ENCODE measurements around the gene TOMM40L. TPM values are rescaled to one million over a fixed set of nuclear protein-coding genes. Genes with fewer than 3 reads are reported as not detected.
"Not testable (repeated sequence)": the region's sequence is repeated elsewhere in the genome, so short reads cannot be mapped to it uniquely, and the experiment has no call there.

Gene TOMM40L
- total RNA-seq, 1 donor from 2014 or later: 11.6 TPM

GRCh38 chr1:161238039-161238473 lies 12.2 kb downstream of the TOMM40L start, which contains the start of gene NR1I3:
Gene NR1I3, minus strand, starts transcription at chr1:161238203. Its CDS starts 1,638 bp downstream, at chr1:161236565.
- Histone ChIP-seq H3K36me3 (no peaks in the 10 kb centered on the region), H3K27ac (no peak within 1 kb of the TSS), H3K9me3 (no peaks in the 10 kb centered on the region), H3K27me3 (no peaks in the 10 kb centered on the region), H3K4me1 (no peaks in the 10 kb centered on the region), H3K4me3 (no peak within 1 kb of the TSS)
- ATAC-seq (no peak), DNase-seq (no peak)
- TF ChIP-seq CTCF (IDR thresholded peaks at IDR 0.05): no peak
- intact Hi-C loops (cut with DNase I): no loop called here

DNA sequence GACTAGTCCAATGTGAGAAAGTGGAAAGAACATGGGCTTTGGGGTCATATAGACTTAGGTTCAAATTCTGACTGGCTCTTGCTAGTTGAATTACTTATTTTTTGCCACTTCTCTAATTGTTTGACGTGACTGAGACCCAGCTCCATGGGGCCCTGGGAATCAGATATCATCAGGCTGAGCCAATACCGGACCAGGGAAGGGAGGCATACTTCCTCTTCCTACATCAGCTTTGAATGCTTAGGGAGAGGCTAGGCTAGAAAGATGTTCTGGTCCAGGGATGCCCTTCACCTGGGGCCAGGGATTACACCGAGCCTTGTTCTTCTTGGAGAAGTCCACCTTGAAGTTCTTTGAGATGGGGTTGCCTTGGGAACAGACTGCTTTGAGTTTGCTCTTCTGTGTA lies 15.8 kb downstream of the TOMM40L start:
- no peak for ATAC-seq
- H3K4me1 ChIP-seq: no peaks in the 10 kb centered on the region
- H3K4me3 ChIP-seq: no peak overlapping the region
- no peak for TF ChIP-seq CTCF (IDR thresholded peaks at IDR 0.05)
- H3K27ac ChIP-seq: no peak overlapping the region
- DNase-seq: no peak
- no peaks in the 10 kb centered on the region for H3K9me3 ChIP-seq
- H3K36me3 ChIP-seq: no peaks in the 10 kb centered on the region
- no peaks in the 10 kb centered on the region for H3K27me3 ChIP-seq
- intact Hi-C loops (cut with DNase I): no loop called here

- Histone ChIP-seq H3K27me3 (no peaks in the 10 kb centered on the region), H3K9me3 (no peaks in the 10 kb centered on the region), H3K4me3 (no peak overlapping the region), H3K4me1 (no peaks in the 10 kb centered on the region), H3K27ac (no peak overlapping the region), H3K36me3 (no peaks in the 10 kb centered on the region)
- intact Hi-C loops (cut with DNase I): no loop called here
- no peak for DNase-seq
- TF ChIP-seq CTCF (IDR thresholded peaks at IDR 0.05): no peak
- no peak for ATAC-seq
These were observed 16.5 kb downstream of the TOMM40L start for GRCh38 chr1:161242313-161242712.

DNA sequence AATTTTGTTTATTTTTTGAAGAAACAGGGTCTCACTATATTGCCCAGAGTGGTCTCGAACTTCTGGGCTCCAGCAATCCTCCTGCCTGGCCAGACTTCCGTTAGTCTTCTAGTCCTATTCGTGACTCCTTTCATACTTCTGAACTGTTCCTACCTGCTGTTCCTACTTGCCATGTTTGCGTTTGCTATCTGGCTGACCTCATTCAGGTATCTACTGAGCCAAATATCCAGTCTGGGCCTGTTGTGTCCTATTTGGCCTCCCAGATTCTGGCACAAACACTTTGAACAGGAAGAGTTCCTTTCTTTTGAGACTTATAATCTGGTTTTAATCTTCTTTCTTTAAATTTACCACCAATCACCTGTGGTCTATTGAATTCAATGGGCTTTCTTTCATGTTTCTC lies 19.0 kb downstream of the TOMM40L start:
- no peak for DNase-seq
- H3K4me3 ChIP-seq: no peak overlapping the region
- no peak overlapping the region for H3K27ac ChIP-seq
- TF ChIP-seq CTCF (IDR thresholded peaks at IDR 0.05): no peak
- H3K36me3 ChIP-seq: no peaks in the 10 kb centered on the region
- H3K27me3 ChIP-seq: no peaks in the 10 kb centered on the region
- H3K9me3 ChIP-seq: no peaks in the 10 kb centered on the region
- no peaks in the 10 kb centered on the region for H3K4me1 ChIP-seq
- intact Hi-C loops (cut with DNase I): no loop called here
- peak; percentile 31 for ATAC-seq

DNA sequence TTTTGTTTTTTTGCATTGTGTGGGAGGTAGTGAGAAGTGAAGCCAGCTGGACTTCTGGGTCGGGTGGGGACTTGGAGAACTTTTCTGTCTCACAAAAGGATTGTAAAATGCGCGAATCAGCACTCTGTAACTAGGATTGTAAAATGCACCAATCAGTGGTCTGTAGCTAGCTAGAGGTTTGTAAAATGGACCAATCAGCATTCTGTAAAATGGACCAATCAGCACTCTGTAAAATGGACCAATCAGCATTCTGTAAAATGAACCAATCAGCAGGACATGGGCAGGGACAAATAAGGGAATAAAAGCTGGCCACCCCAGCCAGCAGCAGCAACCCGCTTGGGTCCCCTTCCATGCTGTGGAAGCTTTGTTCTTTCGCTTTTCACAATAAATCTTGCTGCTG lies 24.2 kb downstream of the TOMM40L start:
- DNase-seq; H3K27me3 ChIP-seq; H3K4me3 ChIP-seq; H3K27ac ChIP-seq; H3K4me1 ChIP-seq; intact Hi-C loops (cut with DNase I); H3K36me3 ChIP-seq; ATAC-seq; H3K9me3 ChIP-seq: not testable (repeated sequence)

DNA sequence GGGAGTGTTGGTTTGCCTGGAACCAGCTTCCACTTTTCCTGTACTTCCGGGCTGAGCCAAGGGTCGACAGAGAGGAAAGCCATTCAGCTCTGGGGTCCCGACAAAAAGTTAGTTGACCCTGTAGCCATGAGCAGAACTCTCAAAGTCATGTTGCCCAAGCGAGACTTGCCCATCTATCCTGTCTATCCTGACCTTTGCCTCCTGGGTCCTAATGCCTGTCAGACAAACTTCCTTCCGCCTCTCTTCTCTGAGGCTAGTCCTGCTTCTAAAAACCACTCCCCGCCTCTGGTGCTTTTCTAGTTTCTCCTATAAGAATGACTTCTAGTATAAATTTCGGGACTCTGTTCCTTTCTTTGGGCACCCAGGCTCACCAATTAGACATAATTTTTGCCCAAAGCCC lies 25.0 kb downstream of the TOMM40L start:
- no peaks in the 10 kb centered on the region for H3K4me1 ChIP-seq
- no peak for TF ChIP-seq CTCF (IDR thresholded peaks at IDR 0.05)
- no peak for ATAC-seq
- no peak for DNase-seq
- H3K27me3 ChIP-seq: no peaks in the 10 kb centered on the region
- no peaks in the 10 kb centered on the region for H3K36me3 ChIP-seq
- intact Hi-C loops (cut with DNase I): no loop called here
- H3K9me3 ChIP-seq: no peaks in the 10 kb centered on the region
- no peak overlapping the region for H3K27ac ChIP-seq
- H3K4me3 ChIP-seq: no peak overlapping the region

Data from upper lobe of right lung (tissue), 1 donor.